Neutrophil (primary cell): Measurements from ENCODE around the gene BBOX1.

Experiments
- H3K27ac ChIP-seq: fragments of 200-600 bp; sonication (generic); 2 replicates; pipeline ENCODE4 v1.5.1; 2016; ENCODE audit warnings: mild to moderate bottlenecking, moderate library complexity
- H3K27me3 ChIP-seq: fragments of 200-600 bp; sonication (generic); 2 replicates; pipeline ENCODE4 v1.6.0; 2016; ENCODE audit warnings: mild to moderate bottlenecking
- H3K36me3 ChIP-seq: fragments of 200-600 bp; sonication (generic); 2 replicates; pipeline ENCODE4 v1.5.1; 2017
- H3K4me1 ChIP-seq, 2 experiments: fragments of 200-600 bp in 1 of 2; sonication (generic) in 1 of 2; 1 replicate in 1 of 2; 2 replicates in 1 of 2; pipeline versions ENCODE4 v1.5.1 to v1.6.1; 2013 to 2016; ENCODE audit warnings: low read depth in 1 of 2, low read length in 1 of 2, mild to moderate bottlenecking in 1 of 2, moderate library complexity in 1 of 2; ENCODE audit not compliant: control insufficient read depth in 1 of 2, insufficient read depth in 1 of 2
- H3K4me3 ChIP-seq, 2 experiments: fragments of 200-600 bp in 1 of 2; sonication (generic) in 1 of 2; 1 replicate in 1 of 2; 2 replicates in 1 of 2; pipeline ENCODE4 v1.5.1; 2013 to 2016; ENCODE audit warnings: low read depth in 1 of 2, low read length in 1 of 2, mild to moderate bottlenecking in 1 of 2, moderate library complexity in 1 of 2
- H3K9me3 ChIP-seq: fragments of 200-600 bp; sonication (generic); 2 replicates; pipeline ENCODE4 v1.5.1; 2016
- CTCF ChIP-seq: fragments of 200-600 bp; sonication (generic); IDR thresholded peaks from 2 replicates; pipeline ENCODE4 v1.5.1; 2016; ENCODE audit warnings: antibody characterized with exemption

Gene BBOX1

GRCh38 chr11:27011560-27012233 is 28.9 kb upstream of the BBOX1 start:
- TF ChIP-seq CTCF = no peak
- H3K27me3 ChIP-seq = no peaks in the 10 kb centered on the region
- H3K27ac ChIP-seq = no peak overlapping the region
- no peaks in the 10 kb centered on the region for H3K9me3 ChIP-seq
- H3K36me3 ChIP-seq = no peaks in the 10 kb centered on the region
- H3K4me3 ChIP-seq = no peak overlapping the region
- H3K4me1 ChIP-seq = no peaks in the 10 kb centered on the region

- TF ChIP-seq CTCF = no peak
- Histone ChIP-seq H3K4me3 (no peak overlapping the region), H3K36me3 (no peaks in the 10 kb centered on the region)
Observed at GRCh38 chr11:27012234-27012921, 28.2 kb upstream of the BBOX1 start.

GRCh38 chr11:27013781-27014361 is 26.7 kb upstream of the BBOX1 start:
- no peaks in the 10 kb centered on the region for H3K9me3 ChIP-seq
- H3K4me1 ChIP-seq = no peaks in the 10 kb centered on the region
- TF ChIP-seq CTCF = no peak
- no peaks in the 10 kb centered on the region for H3K36me3 ChIP-seq
- no peaks in the 10 kb centered on the region for H3K27me3 ChIP-seq
- no peak overlapping the region for H3K4me3 ChIP-seq
- no peak overlapping the region for H3K27ac ChIP-seq

More at GRCh38 chr11:27012234-27012921, 28.2 kb upstream of the BBOX1 start:
- Histone ChIP-seq H3K27ac (no peak overlapping the region), H3K9me3 (no peaks in the 10 kb centered on the region), H3K27me3 (no peaks in the 10 kb centered on the region), H3K4me1 (no peaks in the 10 kb centered on the region)

GRCh38 chr11:27018902-27019529 is 21.6 kb upstream of the BBOX1 start:
- no peak for TF ChIP-seq CTCF
- H3K36me3 ChIP-seq = no peaks in the 10 kb centered on the region
- no peaks in the 10 kb centered on the region for H3K9me3 ChIP-seq
- no peaks in the 10 kb centered on the region for H3K27me3 ChIP-seq
- H3K4me3 ChIP-seq = no peak overlapping the region
- no peak overlapping the region for H3K27ac ChIP-seq
- H3K4me1 ChIP-seq = no peaks in the 10 kb centered on the region

- H3K4me1 ChIP-seq = no peaks in the 10 kb centered on the region
- TF ChIP-seq CTCF = no peak
- H3K27me3 ChIP-seq = no peaks in the 10 kb centered on the region
- no peaks in the 10 kb centered on the region for H3K9me3 ChIP-seq
- no peaks in the 10 kb centered on the region for H3K36me3 ChIP-seq
- H3K4me3 ChIP-seq = no peak overlapping the region
- no peak overlapping the region for H3K27ac ChIP-seq
Observed at GRCh38 chr11:27020751-27021150, 19.9 kb upstream of the BBOX1 start.
